Colonic mucosa (tissue), 4 donors: ENCODE results near the gene TOM1. TPM values are rescaled to one million over a fixed set of nuclear protein-coding genes. Genes with fewer than 3 reads are reported as not detected.

Experiments
- DNase-seq: peaks from one replicate; pipeline ENCODE4 v3.0.0-alpha.2; 2020
- H3K27ac ChIP-seq: fragments of 200-600 bp; one replicate; pipeline ENCODE4 v1.8.0; 2021
- H3K27me3 ChIP-seq: fragments of 200-600 bp; one replicate; pipeline ENCODE4 v1.8.0; 2021
- H3K36me3 ChIP-seq: fragments of 200-600 bp; one replicate; pipeline ENCODE4 v1.8.0; 2021
- H3K4me1 ChIP-seq: fragments of 200-600 bp; one replicate; pipeline ENCODE4 v1.8.0; 2021; ENCODE audit warnings: mild to moderate bottlenecking
- H3K4me3 ChIP-seq: fragments of 200-600 bp; one replicate; pipeline ENCODE4 v1.8.0; 2021
- H3K9ac ChIP-seq, 2 donors: one replicate each; pipeline ENCODE4 v1.7.0; 2013; ENCODE audit warnings: control low read depth in 2 of 2, low read depth in 2 of 2, low read length in 2 of 2
- H3K9me3 ChIP-seq: fragments of 200-600 bp; one replicate; pipeline ENCODE4 v1.8.0; 2021
- intact Hi-C: fragments of 100-400 bp; cut with DNase I; formaldehyde crosslinking; loops from one replicate; pipeline ENCODE4 v1.14.1; 2022
- total RNA-seq, 2 donors: library from RNA; stranded (reverse); fragmentation: NEBNext Ultra II Directional in 1 of 2; extraction: Animal tissue kit (Norgen Biotek cat#: 25700) in 1 of 2; gene quantifications; one replicate each; pipeline ENCODE4 v1.2.1, GENCODE V29; 2021
- TF ChIP-seq, protein P1 (sequence below): fragments of 200-600 bp; IDR thresholded peaks from one replicate; pipeline ENCODE4 v1.8.0; 2022; ENCODE audit warnings: antibody characterized with exemption, mild to moderate bottlenecking
- donor health status: healthy.
- donor health status: DM: no; HTN: no; CAD: no.
- donor health status: DM: no; HTN: no; CAD: no.

Gene TOM1
- total RNA-seq, 2 donors from 2014 or later, result 43.0 to 60.3 TPM

DNA sequence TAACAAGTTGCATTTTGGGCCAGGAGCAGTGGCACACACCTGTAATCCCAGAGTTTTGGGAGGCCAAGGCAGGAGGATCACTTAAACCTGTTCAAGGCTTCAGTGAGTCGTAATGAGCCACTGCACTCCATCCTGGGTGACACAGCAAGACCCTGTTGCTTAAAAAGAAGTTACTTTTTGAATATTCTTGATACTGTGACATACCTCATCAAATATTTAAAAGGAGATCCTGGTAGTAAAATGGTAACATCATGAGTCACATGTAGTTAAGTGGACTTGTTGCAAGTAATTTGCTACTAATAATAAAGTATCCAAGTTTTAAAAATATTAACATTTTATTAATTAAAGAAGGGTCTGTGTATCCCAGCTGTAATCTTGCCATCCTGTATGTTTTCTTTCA, 24.1 kb upstream of the TOM1 start:
- Histone ChIP-seq H3K9ac (no peak overlapping the region), H3K27ac (no peak overlapping the region), H3K4me3 (no peak overlapping the region), H3K36me3 (no peaks in the 10 kb centered on the region), H3K27me3 (no peaks in the 10 kb centered on the region), H3K9me3 (no peaks in the 10 kb centered on the region), H3K4me1 (no peaks in the 10 kb centered on the region)
- TF ChIP-seq, protein P1, sequence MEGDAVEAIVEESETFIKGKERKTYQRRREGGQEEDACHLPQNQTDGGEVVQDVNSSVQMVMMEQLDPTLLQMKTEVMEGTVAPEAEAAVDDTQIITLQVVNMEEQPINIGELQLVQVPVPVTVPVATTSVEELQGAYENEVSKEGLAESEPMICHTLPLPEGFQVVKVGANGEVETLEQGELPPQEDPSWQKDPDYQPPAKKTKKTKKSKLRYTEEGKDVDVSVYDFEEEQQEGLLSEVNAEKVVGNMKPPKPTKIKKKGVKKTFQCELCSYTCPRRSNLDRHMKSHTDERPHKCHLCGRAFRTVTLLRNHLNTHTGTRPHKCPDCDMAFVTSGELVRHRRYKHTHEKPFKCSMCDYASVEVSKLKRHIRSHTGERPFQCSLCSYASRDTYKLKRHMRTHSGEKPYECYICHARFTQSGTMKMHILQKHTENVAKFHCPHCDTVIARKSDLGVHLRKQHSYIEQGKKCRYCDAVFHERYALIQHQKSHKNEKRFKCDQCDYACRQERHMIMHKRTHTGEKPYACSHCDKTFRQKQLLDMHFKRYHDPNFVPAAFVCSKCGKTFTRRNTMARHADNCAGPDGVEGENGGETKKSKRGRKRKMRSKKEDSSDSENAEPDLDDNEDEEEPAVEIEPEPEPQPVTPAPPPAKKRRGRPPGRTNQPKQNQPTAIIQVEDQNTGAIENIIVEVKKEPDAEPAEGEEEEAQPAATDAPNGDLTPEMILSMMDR, result no peak
- DNase-seq, result no peak
- intact Hi-C loops, result no loop called here

DNA sequence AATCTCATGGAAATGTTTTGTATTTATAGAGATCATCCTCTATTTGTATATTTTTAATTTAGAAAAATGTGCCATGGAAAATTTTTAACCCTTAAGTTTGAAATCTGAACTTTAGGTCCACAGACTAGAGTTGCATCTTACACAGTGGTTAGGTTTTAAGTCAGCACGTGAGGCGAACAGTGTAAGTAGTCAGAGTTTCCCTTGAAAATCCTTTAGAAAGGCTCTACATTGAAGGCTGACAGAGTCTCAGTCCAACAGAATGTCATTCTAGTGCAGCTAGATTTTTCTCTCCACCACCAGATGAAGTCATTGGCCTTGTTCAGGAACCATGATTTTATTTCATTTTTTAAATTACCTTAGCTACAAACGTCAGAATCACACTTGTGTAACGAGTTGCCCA, 23.7 kb upstream of the TOM1 start:
- H3K9me3 ChIP-seq, result no peaks in the 10 kb centered on the region
- no peak overlapping the region for H3K9ac ChIP-seq
- H3K27ac ChIP-seq, result no peak overlapping the region
- no peaks in the 10 kb centered on the region for H3K36me3 ChIP-seq
- no peak for DNase-seq
- no peaks in the 10 kb centered on the region for H3K4me1 ChIP-seq
- no peaks in the 10 kb centered on the region for H3K27me3 ChIP-seq
- TF ChIP-seq, protein P1, result no peak
- intact Hi-C loops, result no loop called here
- H3K4me3 ChIP-seq, result no peak overlapping the region

DNA sequence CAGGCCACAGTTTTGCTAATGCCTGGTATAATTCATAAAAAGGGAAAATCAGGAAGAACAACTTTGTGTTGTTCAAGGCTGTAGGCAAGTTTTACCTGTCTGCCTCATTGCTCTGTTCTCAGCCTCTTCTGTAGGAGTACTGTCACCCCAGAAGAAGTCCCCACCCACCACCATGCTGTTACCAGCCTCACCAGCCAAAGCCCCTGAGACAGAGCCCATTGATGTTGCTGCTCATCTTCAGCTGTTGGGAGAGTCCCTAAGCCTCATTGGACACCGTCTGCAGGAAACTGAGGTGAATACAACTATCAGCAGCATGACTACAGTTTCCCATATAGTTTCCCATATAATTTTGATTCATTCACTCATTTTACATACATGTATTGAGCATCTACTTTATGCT, 11.6 kb upstream of the TOM1 start:
- Histone ChIP-seq H3K27me3 (no peaks in the 10 kb centered on the region), H3K9me3 (no peaks in the 10 kb centered on the region), H3K27ac (no peak overlapping the region), H3K36me3 (no peaks in the 10 kb centered on the region), H3K4me1 (no peaks in the 10 kb centered on the region), H3K4me3 (no peak overlapping the region), H3K9ac (no peak overlapping the region)
- no peak for DNase-seq
- TF ChIP-seq, protein P1, result no peak
- intact Hi-C loops, result no loop called here

DNA sequence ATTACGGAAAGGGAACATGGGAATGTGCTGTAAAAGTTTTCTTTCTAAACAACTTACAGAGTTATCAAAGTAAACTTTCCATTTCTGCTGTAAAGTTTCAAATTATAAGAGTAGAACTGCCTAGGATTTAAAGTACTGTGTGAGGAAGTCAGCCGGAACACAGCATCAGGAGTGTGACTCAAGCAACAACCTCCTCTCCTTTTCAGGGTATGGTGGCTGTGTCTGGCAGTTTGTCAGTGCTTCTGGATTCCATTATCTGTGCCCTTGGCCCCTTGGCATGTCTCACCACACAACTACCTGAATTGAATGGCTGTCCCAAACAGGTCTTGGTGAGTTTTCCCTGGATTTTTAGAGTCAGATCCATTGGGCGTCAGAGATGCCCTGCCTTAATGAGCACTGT, 6.9 kb upstream of the TOM1 start:
- intact Hi-C loops, result no loop called here
- no peaks in the 10 kb centered on the region for H3K36me3 ChIP-seq
- no peaks in the 10 kb centered on the region for H3K4me1 ChIP-seq
- H3K9ac ChIP-seq, result no peak overlapping the region
- H3K27ac ChIP-seq, result no peak overlapping the region
- H3K9me3 ChIP-seq, result no peaks in the 10 kb centered on the region
- DNase-seq, result no peak
- TF ChIP-seq, protein P1, result no peak
- no peak overlapping the region for H3K4me3 ChIP-seq
- H3K27me3 ChIP-seq, result no peaks in the 10 kb centered on the region

DNA sequence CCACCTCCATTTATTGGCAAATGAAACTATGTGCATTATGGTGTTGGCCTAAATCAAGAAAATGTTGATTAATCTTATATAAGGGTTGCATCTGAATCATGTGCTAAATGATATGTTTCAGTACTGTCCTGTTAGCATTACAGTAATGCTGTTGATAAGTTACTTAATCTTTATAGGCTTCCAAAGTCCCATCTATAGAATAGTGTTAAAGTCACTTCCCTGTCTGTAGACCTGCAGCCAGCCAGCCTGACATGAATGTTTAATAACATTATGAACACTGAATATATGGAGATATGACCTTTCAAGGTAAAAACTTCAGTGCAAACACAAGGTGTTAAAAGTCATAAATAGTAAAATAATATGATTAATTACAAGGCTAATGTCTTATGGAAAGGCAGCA, 3.6 kb upstream of the TOM1 start:
- Histone ChIP-seq H3K27me3 (no peaks in the 10 kb centered on the region), H3K9me3 (no peaks in the 10 kb centered on the region), H3K27ac (no peak overlapping the region), H3K36me3 (no peaks in the 10 kb centered on the region), H3K4me1 (no peaks in the 10 kb centered on the region), H3K4me3 (no peak overlapping the region), H3K9ac (no peak overlapping the region)
- TF ChIP-seq, protein P1, result no peak
- intact Hi-C loops, result no loop called here
- no peak for DNase-seq

DNA sequence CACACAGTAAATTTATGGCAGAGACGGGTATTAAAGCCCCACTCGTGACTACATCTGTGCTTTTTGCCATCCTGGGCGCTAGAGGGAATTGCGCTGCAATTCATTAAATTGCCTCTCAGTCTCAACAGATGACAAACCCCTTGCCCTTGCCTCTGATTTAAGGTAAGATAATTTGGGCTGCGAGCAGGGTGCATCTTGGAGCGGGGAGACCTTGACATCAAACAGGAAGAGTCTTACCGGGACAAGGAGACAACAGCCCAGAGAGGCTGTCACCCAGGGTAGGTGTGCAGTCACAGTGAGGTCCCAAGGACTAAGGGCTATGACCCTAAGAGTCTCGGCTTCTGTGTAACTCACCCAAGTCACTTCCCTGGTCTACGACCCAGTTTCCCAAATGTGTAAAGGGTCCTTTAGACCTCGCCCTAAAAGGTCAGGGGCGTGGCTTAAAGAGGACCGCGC, 449 bp upstream of the TOM1 start:
- intact Hi-C loops, result no loop called here
- Histone ChIP-seq H3K9ac (peak overlapping the region; percentile 64 to 80), H3K4me1 (peaks cover 4% of the 10 kb centered on the region), H3K27ac (peak overlapping the region; percentile 92), H3K36me3 (no peaks in the 10 kb centered on the region), H3K27me3 (no peaks in the 10 kb centered on the region), H3K4me3 (peak overlapping the region; percentile 65), H3K9me3 (no peaks in the 10 kb centered on the region)
- TF ChIP-seq, protein P1, result no peak
- no peak for DNase-seq
